Stimulated activated naive CD8-positive, alpha-beta T cell treated with anti-CD3 and anti-CD28 coated beads, Interleukin-15, Interleukin-2, amounts not matched to agents 100 U/mL and 50 U/mL, for 24 hours (primary cell): ENCODE measurements around the gene IGF2BP1.
"Not testable (repeated sequence)": the region's sequence is repeated elsewhere in the genome, so short reads cannot be mapped to it uniquely, and the experiment has no call there.

Experiments used
- ATAC-seq: fragments of 150-1000 bp; cut with Tn5 transposase; one replicate; pipeline ENCODE4 v1.10.0; 2021
- DNase-seq: peaks from one replicate; pipeline ENCODE4 v3.0.0; 2021

Gene IGF2BP1

DNA sequence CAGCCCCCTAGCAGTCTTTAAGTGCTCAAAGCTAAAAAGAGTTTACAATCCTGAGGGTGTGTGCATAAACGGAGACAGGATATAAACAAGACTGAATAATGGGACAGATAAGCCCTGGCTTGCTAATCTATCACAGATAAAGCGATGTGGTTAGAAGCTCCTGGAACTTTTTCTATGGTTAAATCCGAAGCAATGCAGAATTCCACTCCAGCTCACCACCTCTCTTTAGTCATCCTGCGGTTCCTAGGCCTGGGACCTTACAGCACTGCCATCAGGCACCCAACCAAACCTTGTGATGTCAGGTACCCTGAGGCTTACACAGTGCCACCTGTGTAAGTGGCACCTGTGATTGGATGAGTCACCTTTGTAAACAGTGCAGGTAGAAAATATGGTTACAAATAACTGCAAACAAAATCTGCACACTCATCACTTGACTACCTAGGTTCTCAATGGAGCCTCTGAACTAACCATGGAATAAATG, 103.9 kb downstream of the IGF2BP1 start:
- ATAC-seq: no peak
- DNase-seq: no peak

DNA sequence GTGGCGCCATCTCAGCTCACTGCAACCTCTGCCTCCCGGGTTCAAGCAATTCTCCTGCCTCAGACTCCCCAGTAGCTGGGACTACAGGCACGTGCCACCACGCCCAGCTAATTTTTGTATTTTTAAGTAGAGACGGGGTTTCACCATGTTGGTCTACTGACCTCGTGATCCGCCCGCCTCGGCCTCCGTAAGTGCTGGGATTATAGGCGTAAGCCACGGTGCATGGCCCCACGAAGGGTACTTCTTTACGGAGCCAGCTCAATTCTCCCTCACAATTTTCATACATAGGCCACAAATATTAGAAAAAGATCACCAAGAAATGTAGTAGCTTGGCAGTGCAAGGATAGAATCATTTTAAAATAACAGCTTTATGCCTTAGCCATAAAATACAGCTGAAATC, 106.2 kb downstream of the IGF2BP1 start:
- not testable (repeated sequence) for DNase-seq, ATAC-seq

DNA sequence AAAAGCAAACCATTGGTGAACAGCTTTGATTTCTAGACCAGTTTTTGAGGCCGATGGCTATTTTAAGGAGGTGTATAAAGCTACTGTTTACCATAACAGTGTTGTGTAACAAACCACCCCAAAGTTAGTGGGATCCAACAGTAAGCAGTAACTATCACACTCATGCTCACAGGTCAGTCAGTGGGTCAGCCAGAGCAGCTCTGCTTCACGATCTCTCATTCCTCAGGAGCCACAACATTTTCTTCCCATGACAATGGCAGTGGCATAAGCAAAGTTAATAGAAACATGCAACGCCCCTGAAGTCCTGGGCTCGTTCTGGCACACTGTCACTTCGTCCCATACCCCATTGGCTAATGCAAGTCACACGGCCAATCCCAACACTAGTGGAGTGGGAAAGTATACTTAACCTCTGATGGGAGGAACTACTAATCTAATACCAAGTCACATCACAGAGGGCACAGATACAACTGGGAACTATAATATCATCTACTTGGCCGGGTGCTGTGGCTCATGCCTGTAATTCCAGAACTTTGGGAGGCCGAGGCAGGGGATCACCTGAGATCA, 107.4 kb downstream of the IGF2BP1 start:
- ATAC-seq (no peak), DNase-seq (no peak)
